Stimulated activated CD8-positive, alpha-beta memory T cell treated with anti-CD3 and anti-CD28 coated beads, Interleukin-2, amount 100 ng/mL, for 48 hours (primary cell): Measurements from ENCODE around the gene GLIS2.

Experiments
- DNase-seq, 2 donors: peaks; one replicate each; pipeline ENCODE4 v3.0.0-alpha.2; 2020; ENCODE audit warnings: low read depth in 2 of 2

Gene GLIS2

GRCh38 chr16:4370151-4370550, 54.3 kb downstream of the GLIS2 start:
- no peak for DNase-seq

- no peak for DNase-seq
Measured at GRCh38 chr16:4370570-4371356, 54.9 kb downstream of the GLIS2 start.

GRCh38 chr16:4371357-4372000, 55.6 kb downstream of the GLIS2 start, which contains the start of gene VASN:
Gene VASN, plus strand, starts transcription at chr16:4371848. Its CDS starts 9,030 bp downstream, at chr16:4380878.
- peak; percentile 52 for DNase-seq

GRCh38 chr16:4372001-4372577, 56.2 kb downstream of the GLIS2 start:
- DNase-seq: no peak

- no peak for DNase-seq
Measured at GRCh38 chr16:4372578-4373355, 56.9 kb downstream of the GLIS2 start.

GRCh38 chr16:4373356-4373908, 57.6 kb downstream of the GLIS2 start:
- DNase-seq: no peak

- DNase-seq: no peak
Measured at GRCh38 chr16:4373909-4374742, 58.3 kb downstream of the GLIS2 start.

- no peak for DNase-seq
Measured at GRCh38 chr16:4375717-4376116, 59.9 kb downstream of the GLIS2 start.

GRCh38 chr16:4376126-4376892, 60.4 kb downstream of the GLIS2 start:
- DNase-seq: no peak

GRCh38 chr16:4376893-4377572, 61.2 kb downstream of the GLIS2 start:
- DNase-seq: no peak

GRCh38 chr16:4377573-4378154, 61.8 kb downstream of the GLIS2 start:
- no peak for DNase-seq

- no peak for DNase-seq
Measured at GRCh38 chr16:4378161-4378666, 62.3 kb downstream of the GLIS2 start.

- no peak for DNase-seq
Measured at GRCh38 chr16:4378999-4379690, 63.3 kb downstream of the GLIS2 start.

GRCh38 chr16:4380119-4381063, 64.5 kb downstream of the GLIS2 start:
- DNase-seq: no peak

- DNase-seq: no peak
Measured at GRCh38 chr16:4381072-4381934, 65.4 kb downstream of the GLIS2 start.
